ENCODE results near the gene SLC39A7.

SLC39A7 gene

GRCh38 chr6:33194431-33194979, 6.2 kb upstream of the SLC39A7 start:
- H3K27me3 ChIP-seq: peaks cover 0 to 25% of the 10 kb centered on the region in 2 donors
- TF ChIP-seq CTCF (IDR thresholded peaks at IDR 0.05): no peak
- H3K27ac ChIP-seq: no peak overlapping the region
- peaks cover 15 to 43% (median 28%) of the 10 kb centered on the region in 3 donors for H3K36me3 ChIP-seq
- no peak for DNase-seq
- H3K4me1 ChIP-seq: peaks cover 0 to 48% (median 38%) of the 10 kb centered on the region in 4 donors
- no peaks in the 10 kb centered on the region for H3K9me3 ChIP-seq
- intact Hi-C loops (cut with DNase I; ENCODE audit: low total_unique reads): no loop called here
- no peak overlapping the region for H3K4me3 ChIP-seq

GRCh38 chr6:33195304-33196165, 5.1 kb upstream of the SLC39A7 start:
- peaks cover 0 to 51% (median 40%) of the 10 kb centered on the region in 4 donors for H3K4me1 ChIP-seq
- H3K9me3 ChIP-seq: no peaks in the 10 kb centered on the region
- H3K36me3 ChIP-seq: peaks cover 15 to 43% (median 28%) of the 10 kb centered on the region in 3 donors
- H3K27ac ChIP-seq: no peak overlapping the region
- intact Hi-C loops (cut with DNase I; ENCODE audit: low total_unique reads): loop anchor here (5.0 kb wide), 1 partner anchor 33 kb away; no protein-coding TSS in a partner anchor
- no peak overlapping the region for H3K4me3 ChIP-seq
- DNase-seq: no peak
- H3K27me3 ChIP-seq: peaks cover 0 to 17% of the 10 kb centered on the region in 2 donors
- TF ChIP-seq CTCF (IDR thresholded peaks at IDR 0.05): no peak

- Histone ChIP-seq H3K27ac (peak overlapping the region in 1 of 2 donors; percentile 6), H3K9me3 (no peaks in the 10 kb centered on the region), H3K36me3 (peaks cover 21 to 47% (median 36%) of the 10 kb centered on the region in 3 donors), H3K27me3 (no peaks in the 10 kb centered on the region), H3K4me3 (no peak overlapping the region), H3K4me1 (peaks cover 0 to 53% (median 49%) of the 10 kb centered on the region in 4 donors)
- peak; percentile 43 to 59 for TF ChIP-seq CTCF (IDR thresholded peaks at IDR 0.05)
- DNase-seq: no peak
- intact Hi-C loops (cut with DNase I; ENCODE audit: low total_unique reads): loop anchor here (5.0 kb wide), 1 partner anchor 35 kb away; no protein-coding TSS in a partner anchor
Measured at GRCh38 chr6:33197431-33198048, 3.1 kb upstream of the SLC39A7 start.

GRCh38 chr6:33198159-33198852, 2.4 kb upstream of the SLC39A7 start:
- Histone ChIP-seq H3K27me3 (no peaks in the 10 kb centered on the region), H3K36me3 (peaks cover 29 to 55% (median 44%) of the 10 kb centered on the region in 3 donors), H3K9me3 (no peaks in the 10 kb centered on the region), H3K27ac (no peak overlapping the region), H3K4me1 (peaks cover 0 to 54% (median 43%) of the 10 kb centered on the region in 4 donors), H3K4me3 (no peak overlapping the region)
- intact Hi-C loops (cut with DNase I; ENCODE audit: low total_unique reads): loop anchor here (5.0 kb wide), 1 partner anchor 36 kb away; no protein-coding TSS in a partner anchor
- no peak for DNase-seq
- TF ChIP-seq CTCF (IDR thresholded peaks at IDR 0.05): no peak

GRCh38 chr6:33198853-33199436, 1.7 kb upstream of the SLC39A7 start:
- intact Hi-C loops (cut with DNase I; ENCODE audit: low total_unique reads): loop anchor here (5.0 kb wide), 1 partner anchor 37 kb away; no protein-coding TSS in a partner anchor
- Histone ChIP-seq H3K4me3 (peak overlapping the region; percentile 80 to 95), H3K36me3 (peaks cover 32 to 61% (median 49%) of the 10 kb centered on the region in 3 donors), H3K4me1 (peaks cover 0 to 56% (median 43%) of the 10 kb centered on the region in 4 donors), H3K27me3 (no peaks in the 10 kb centered on the region), H3K9me3 (no peaks in the 10 kb centered on the region), H3K27ac (peak overlapping the region; percentile 93 to 94)
- TF ChIP-seq CTCF (IDR thresholded peaks at IDR 0.05): no peak
- DNase-seq: no peak
